SK-N-SH (cell line): ENCODE data around the gene DCAF6. TPM values are rescaled to one million over a fixed set of nuclear protein-coding genes. Genes with fewer than 3 reads are reported as not detected.

Experiments used
- CTCF ChIA-PET: fragments of 300-600, 350-600 bp; formaldehyde crosslinking; extraction: SDS; loops from one replicate; lab custom pipeline; 2021; lab: Yijun Ruan, JAX
- POLR2A ChIA-PET: fragments of 350-600 bp; sonication (Branson Sonifier 250); formaldehyde crosslinking; extraction: SDS; loops from one replicate; lab custom pipeline; 2020; ENCODE audit warnings: antibody characterized with exemption, inconsistent platforms; lab: Yijun Ruan, JAX
- DNase-seq: peaks from one replicate; pipeline ENCODE4 v3.0.0; 2012
- H2AFZ ChIP-seq: fragments of 200-600 bp; sonication (generic); 2 replicates; pipeline ENCODE4 v1.8.1; 2016; ENCODE audit warnings: antibody characterized with exemption, mild to moderate bottlenecking, low read depth
- H3F3A ChIP-seq: fragments of 200-600 bp; sonication (generic); replicated peaks from 2 replicates; pipeline ENCODE3; 2016; ENCODE audit warnings: antibody characterized with exemption, mild to moderate bottlenecking; ENCODE audit not compliant: insufficient read depth
- H3K27ac ChIP-seq, 2 experiments: fragments of 200-500 bp in 1 of 2; fragments of 200-600 bp in 1 of 2; sonication (Bioruptor generic) in 1 of 2; sonication (generic), shearing (Covaris generic) in 1 of 2; 2 replicates each; pipeline versions ENCODE4 v1.5.1 to v1.6.1; 2014 to 2016; ENCODE audit warnings: low read depth in 2 of 2, inconsistent platforms in 1 of 2, low read length in 1 of 2, mild to moderate bottlenecking in 1 of 2, mixed read lengths in 1 of 2
- H3K27me3 ChIP-seq: fragments of 200-600 bp; sonication (generic), shearing (Covaris generic); 2 replicates; pipeline ENCODE4 v1.6.1; 2016; ENCODE audit warnings: mixed run types; ENCODE audit not compliant: insufficient read depth
- H3K36me3 ChIP-seq, 2 experiments: fragments of 200-500 bp in 1 of 2; fragments of 200-600 bp in 1 of 2; sonication (Bioruptor generic) in 1 of 2; sonication (generic) in 1 of 2; replicated peaks in 1 of 2; 2 replicates each; pipeline versions ENCODE3 to v1.5.1; 2014 to 2016; ENCODE audit warnings: low read length in 1 of 2, mild to moderate bottlenecking in 1 of 2; ENCODE audit not compliant: insufficient read depth in 2 of 2, control insufficient read depth in 1 of 2
- H3K4me1 ChIP-seq, 2 experiments: fragments of 200-500 bp in 1 of 2; fragments of 200-600 bp in 1 of 2; sonication (Bioruptor generic) in 1 of 2; sonication (generic), shearing (Covaris generic) in 1 of 2; 2 replicates each; pipeline versions ENCODE4 v1.5.1 to v1.6.1; 2014 to 2016; ENCODE audit warnings: low read depth in 1 of 2, low read length in 1 of 2, mixed run types in 1 of 2; ENCODE audit not compliant: insufficient read depth in 2 of 2, control insufficient read depth in 1 of 2
- H3K4me2 ChIP-seq: fragments of 200-600 bp; sonication (generic), shearing (Covaris generic); 2 replicates; pipeline ENCODE4 v1.6.1; 2017; ENCODE audit warnings: mixed run types
- H3K4me3 ChIP-seq, 2 experiments: fragments of 200-500 bp in 1 of 2; fragments of 200-600 bp in 1 of 2; sonication (Bioruptor generic) in 1 of 2; sonication (generic), shearing (Covaris generic) in 1 of 2; 2 replicates each; pipeline versions ENCODE4 v1.5.1 to v1.8.1; 2014 to 2016; ENCODE audit warnings: low read depth in 2 of 2, inconsistent platforms in 1 of 2, low read length in 1 of 2, mild to moderate bottlenecking in 1 of 2, mixed read lengths in 1 of 2, moderate library complexity in 1 of 2
- H3K79me2 ChIP-seq: fragments of 200-600 bp; sonication (generic); 2 replicates; pipeline ENCODE4 v1.8.1; 2017; ENCODE audit warnings: mild to moderate bottlenecking; ENCODE audit not compliant: insufficient read depth
- H3K9ac ChIP-seq: fragments of 200-600 bp; sonication (generic); 2 replicates; pipeline ENCODE4 v1.6.1; 2017; ENCODE audit warnings: mixed run types
- H3K9me2 ChIP-seq: fragments of 200-600 bp; sonication (generic); 2 replicates; pipeline ENCODE4 v1.6.1; 2017; ENCODE audit warnings: mixed run types
- H3K9me3 ChIP-seq: fragments of 200-600 bp; sonication (generic); 2 replicates; pipeline ENCODE4 v1.6.1; 2017; ENCODE audit warnings: mixed run types, mild to moderate bottlenecking, moderate library complexity
- H4K20me1 ChIP-seq: fragments of 200-600 bp; sonication (generic); 2 replicates; pipeline ENCODE4 v1.6.1; 2017; ENCODE audit warnings: mild to moderate bottlenecking, mixed run types; ENCODE audit not compliant: insufficient read depth
- FOSL2 ChIP-seq: IDR thresholded peaks from 2 replicates; pipeline ENCODE4 v1.4.0; 2012; ENCODE audit warnings: low read depth, mild to moderate bottlenecking, moderate library complexity, borderline replicate concordance
- FOXM1 ChIP-seq: IDR thresholded peaks from 2 replicates; pipeline ENCODE4 v1.4.0; 2012; ENCODE audit warnings: low read depth, mild to moderate bottlenecking
- GABPA ChIP-seq: IDR thresholded peaks from 2 replicates; pipeline ENCODE4 v1.4.0; 2012; ENCODE audit warnings: low read depth, mild to moderate bottlenecking
- JUND ChIP-seq: IDR thresholded peaks from 2 replicates; pipeline ENCODE4 v1.4.0; 2012
- MEF2A ChIP-seq: IDR thresholded peaks from 2 replicates; pipeline ENCODE4 v1.4.0; 2012; ENCODE audit warnings: low read depth, borderline replicate concordance
- NRF1 ChIP-seq: IDR thresholded peaks from 2 replicates; pipeline ENCODE4 v1.6.1; 2012; ENCODE audit warnings: low read depth, mild to moderate bottlenecking, low read length
- RFX5 ChIP-seq: IDR thresholded peaks from 2 replicates; pipeline ENCODE4 v1.6.1; 2012; ENCODE audit warnings: mild to moderate bottlenecking, improper control_type of control experiment, low read length
- SIN3A ChIP-seq: IDR thresholded peaks from 2 replicates; pipeline ENCODE4 v1.6.1; 2012; ENCODE audit warnings: low read depth, mild to moderate bottlenecking, low read length, moderate library complexity, borderline replicate concordance
- SMC3 ChIP-seq: IDR thresholded peaks from 2 replicates; pipeline ENCODE4 v1.6.1; 2012; ENCODE audit warnings: low read depth, low read length, improper control_type of control experiment
- TAF1 ChIP-seq: IDR thresholded peaks from 2 replicates; pipeline ENCODE4 v1.6.1; 2012; ENCODE audit warnings: low read depth, mild to moderate bottlenecking, low read length, moderate library complexity, borderline replicate concordance
- YY1 ChIP-seq: IDR thresholded peaks from 2 replicates; pipeline ENCODE4 v1.4.0; 2012; ENCODE audit warnings: low read depth, mild to moderate bottlenecking
- WGBS: methylation state at CpG from one replicate; pipeline ENCODE4 v1.1.6; 2017; ENCODE audit warnings: low lambda C conversion rate; 5-methylcytosine and 5-hydroxymethylcytosine counted together
- polyA plus RNA-seq, 3 experiments: library from polyadenylated mRNA; depleted of rRNA; stranded (reverse); fragments of >200 nt; gene quantifications; 2 replicates each; pipeline ENCODE4 v1.2.3, GENCODE V29; 2012
- TF ChIP-seq, protein P1 (sequence below): IDR thresholded peaks from 2 replicates; pipeline ENCODE4 v1.6.1; 2012; ENCODE audit warnings: mild to moderate bottlenecking, low read depth, low read length, moderate library complexity
- TF ChIP-seq, protein P2 (sequence below): IDR thresholded peaks from 2 replicates; pipeline ENCODE4 v1.4.0; 2012; ENCODE audit warnings: low read depth, borderline replicate concordance

Gene DCAF6
- polyA plus RNA-seq, 1 of the 3 experiments (the other 2 are of a cell fraction): 31.3 TPM

DNA sequence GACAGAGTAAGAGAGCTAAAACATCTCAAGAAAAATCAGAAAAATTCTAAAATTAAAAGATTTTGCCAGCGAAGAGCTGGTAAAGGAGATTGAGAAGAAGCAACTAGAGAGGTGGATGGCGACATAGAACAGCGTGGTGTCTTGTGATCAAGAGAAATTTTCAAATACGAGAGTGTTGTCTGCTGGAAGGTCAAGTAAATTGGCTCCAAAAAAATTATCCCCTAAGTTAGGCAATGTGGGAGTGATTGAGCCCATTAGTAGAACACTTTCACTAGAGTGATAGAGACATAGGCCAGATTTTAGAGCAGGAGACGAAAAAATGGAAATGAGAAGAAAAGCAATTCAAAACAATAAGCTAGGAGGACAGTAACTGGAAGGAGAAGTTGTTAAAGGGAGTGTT is 94.7 kb downstream of the DCAF6 start:
- Histone ChIP-seq H3K4me1 (no peaks in the 10 kb centered on the region), H3F3A (no peaks in the 10 kb centered on the region), H3K27ac (no peak overlapping the region), H3K36me3 (peaks cover 32 to 44% of the 10 kb centered on the region in 2 experiments), H3K4me2 (no peak overlapping the region), H3K9me3 (no peaks in the 10 kb centered on the region), H4K20me1 (no peaks in the 10 kb centered on the region), H3K9ac (no peak overlapping the region), H3K9me2 (no peaks in the 10 kb centered on the region), H3K4me3 (no peak overlapping the region), H3K27me3 (no peaks in the 10 kb centered on the region), H2AFZ (no peak overlapping the region), H3K79me2 (no peaks in the 10 kb centered on the region; the same call in 1 of the 2 replicates)
- POLR2A ChIA-PET: no interaction called here
- CTCF ChIA-PET: interaction anchor here (1.6 kb wide), 1 partner anchor 51 kb away, joined by 4 read pairs; no protein-coding TSS in a partner anchor
- WGBS: 93% methylated on average over 5 of the region's 5 CpGs
- TF ChIP-seq MEF2A: no peak
- no peak for TF ChIP-seq SIN3A
- TF ChIP-seq, protein P1, sequence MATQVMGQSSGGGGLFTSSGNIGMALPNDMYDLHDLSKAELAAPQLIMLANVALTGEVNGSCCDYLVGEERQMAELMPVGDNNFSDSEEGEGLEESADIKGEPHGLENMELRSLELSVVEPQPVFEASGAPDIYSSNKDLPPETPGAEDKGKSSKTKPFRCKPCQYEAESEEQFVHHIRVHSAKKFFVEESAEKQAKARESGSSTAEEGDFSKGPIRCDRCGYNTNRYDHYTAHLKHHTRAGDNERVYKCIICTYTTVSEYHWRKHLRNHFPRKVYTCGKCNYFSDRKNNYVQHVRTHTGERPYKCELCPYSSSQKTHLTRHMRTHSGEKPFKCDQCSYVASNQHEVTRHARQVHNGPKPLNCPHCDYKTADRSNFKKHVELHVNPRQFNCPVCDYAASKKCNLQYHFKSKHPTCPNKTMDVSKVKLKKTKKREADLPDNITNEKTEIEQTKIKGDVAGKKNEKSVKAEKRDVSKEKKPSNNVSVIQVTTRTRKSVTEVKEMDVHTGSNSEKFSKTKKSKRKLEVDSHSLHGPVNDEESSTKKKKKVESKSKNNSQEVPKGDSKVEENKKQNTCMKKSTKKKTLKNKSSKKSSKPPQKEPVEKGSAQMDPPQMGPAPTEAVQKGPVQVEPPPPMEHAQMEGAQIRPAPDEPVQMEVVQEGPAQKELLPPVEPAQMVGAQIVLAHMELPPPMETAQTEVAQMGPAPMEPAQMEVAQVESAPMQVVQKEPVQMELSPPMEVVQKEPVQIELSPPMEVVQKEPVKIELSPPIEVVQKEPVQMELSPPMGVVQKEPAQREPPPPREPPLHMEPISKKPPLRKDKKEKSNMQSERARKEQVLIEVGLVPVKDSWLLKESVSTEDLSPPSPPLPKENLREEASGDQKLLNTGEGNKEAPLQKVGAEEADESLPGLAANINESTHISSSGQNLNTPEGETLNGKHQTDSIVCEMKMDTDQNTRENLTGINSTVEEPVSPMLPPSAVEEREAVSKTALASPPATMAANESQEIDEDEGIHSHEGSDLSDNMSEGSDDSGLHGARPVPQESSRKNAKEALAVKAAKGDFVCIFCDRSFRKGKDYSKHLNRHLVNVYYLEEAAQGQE: no peak
- no peak for TF ChIP-seq TAF1
- no peak for TF ChIP-seq NRF1
- TF ChIP-seq GABPA: no peak
- no peak for TF ChIP-seq RFX5
- TF ChIP-seq SMC3: no peak
- TF ChIP-seq, protein P2, sequence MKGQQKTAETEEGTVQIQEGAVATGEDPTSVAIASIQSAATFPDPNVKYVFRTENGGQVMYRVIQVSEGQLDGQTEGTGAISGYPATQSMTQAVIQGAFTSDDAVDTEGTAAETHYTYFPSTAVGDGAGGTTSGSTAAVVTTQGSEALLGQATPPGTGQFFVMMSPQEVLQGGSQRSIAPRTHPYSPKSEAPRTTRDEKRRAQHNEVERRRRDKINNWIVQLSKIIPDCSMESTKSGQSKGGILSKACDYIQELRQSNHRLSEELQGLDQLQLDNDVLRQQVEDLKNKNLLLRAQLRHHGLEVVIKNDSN: no peak
- no peak for TF ChIP-seq FOXM1
- DNase-seq: no peak

DNA sequence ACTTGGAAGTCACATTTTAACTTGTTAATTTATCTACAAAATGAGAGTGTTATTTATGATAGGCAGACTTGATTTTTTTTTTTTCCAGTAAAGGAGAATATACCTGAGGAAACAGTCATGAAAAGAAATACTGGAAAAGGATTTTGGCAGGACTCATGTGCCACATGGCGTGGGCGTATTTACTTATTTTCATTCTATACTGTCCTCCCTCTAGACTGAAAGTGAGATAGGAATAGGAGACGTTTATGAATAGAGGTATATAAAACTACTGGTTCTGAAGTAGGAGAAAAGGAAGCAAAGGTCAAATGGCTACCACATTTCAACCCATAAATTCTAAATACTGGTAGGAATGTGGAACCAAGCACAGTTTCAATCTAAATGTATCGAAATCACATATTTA is 95.1 kb downstream of the DCAF6 start:
- no peak overlapping the region for H3K4me3 ChIP-seq
- no peaks in the 10 kb centered on the region for H3K9me3 ChIP-seq
- H3K27ac ChIP-seq: no peak overlapping the region
- peaks cover 32 to 40% of the 10 kb centered on the region in 2 experiments for H3K36me3 ChIP-seq
- no peaks in the 10 kb centered on the region for H3F3A ChIP-seq
- H3K4me1 ChIP-seq: no peaks in the 10 kb centered on the region
- H2AFZ ChIP-seq: no peak overlapping the region
- no peaks in the 10 kb centered on the region for H3K9me2 ChIP-seq
- no peak for DNase-seq
- no peak overlapping the region for H3K4me2 ChIP-seq
- H3K9ac ChIP-seq: no peak overlapping the region
- TF ChIP-seq YY1 (no peak), JUND (no peak), FOSL2 (no peak)
- H4K20me1 ChIP-seq: no peaks in the 10 kb centered on the region
- ChIA-PET CTCF (no interaction called here), POLR2A (no interaction called here)
- WGBS: 95% methylated on average over 4 of the region's 4 CpGs
- no peaks in the 10 kb centered on the region; the same call in 1 of the 2 replicates for H3K79me2 ChIP-seq
- H3K27me3 ChIP-seq: no peaks in the 10 kb centered on the region
